Muscle of leg (tissue), 11 donors: Measurements from ENCODE around the gene KRTAP1-5. TPM values are rescaled to one million over a fixed set of nuclear protein-coding genes. Genes with fewer than 3 reads are reported as not detected.
"Not testable (repeated sequence)": the region's sequence is repeated elsewhere in the genome, so short reads cannot be mapped to it uniquely, and the experiment has no call there.

Experiments used
- DNase-seq: peaks from one replicate; pipeline ENCODE4 v3.0.0; 2013
- H3K27ac ChIP-seq: one replicate; pipeline ENCODE4 v1.5.1; 2013; ENCODE audit warnings: mild to moderate bottlenecking, low read length, control low read depth
- H3K27me3 ChIP-seq: one replicate; pipeline ENCODE4 v1.6.1; 2013; ENCODE audit warnings: low read length; ENCODE audit not compliant: control insufficient read depth, insufficient read depth
- H3K36me3 ChIP-seq: one replicate; pipeline ENCODE4 v1.6.1; 2013; ENCODE audit warnings: low read length; ENCODE audit not compliant: control insufficient read depth, insufficient read depth
- H3K4me1 ChIP-seq: one replicate; pipeline ENCODE4 v1.6.1; 2013; ENCODE audit warnings: low read length; ENCODE audit not compliant: control insufficient read depth, insufficient read depth
- H3K4me3 ChIP-seq: one replicate; pipeline ENCODE4 v1.5.1; 2013; ENCODE audit warnings: low read length, control low read depth
- H3K9me3 ChIP-seq: replicated peaks from 2 replicates; pipeline ENCODE4 v1.6.1; 2013; ENCODE audit warnings: low read depth, low read length; ENCODE audit not compliant: control insufficient read depth
- WGBS: methylation state at CpG from one replicate; pipeline ENCODE4 v1.1.5; 2013; ENCODE audit warnings: missing lambda C conversion rate; ENCODE audit not compliant: insufficient coverage; 5-methylcytosine and 5-hydroxymethylcytosine counted together
- polyA plus RNA-seq, 8 donors: library from polyadenylated mRNA; unstranded; fragments of 120-200 nt; gene quantifications; one replicate each; pipeline versions ENCODE4 v1.2.1 to v1.2.3, GENCODE V29; 2013; ENCODE audit warnings: inconsistent platforms in 1 of 8, low replicate concordance in 1 of 8; ENCODE audit not compliant: insufficient read length in 8 of 8, insufficient read depth in 1 of 8
- total RNA-seq: library from RNA; stranded (reverse); fragments of 120-200 nt; gene quantifications from one replicate; pipeline ENCODE4 v1.2.4, GENCODE V29; 2013

Gene KRTAP1-5
- total and polyA plus RNA-seq, 9 donors, result not detected

GRCh38 chr17:41009301-41009760, 17.7 kb downstream of the KRTAP1-5 start:
- no CpG with 5 or more reads among the region's 4 CpGs for WGBS
- Histone ChIP-seq H3K27me3 (no peaks in the 10 kb centered on the region), H3K4me3 (no peak overlapping the region), H3K9me3 (no peaks in the 10 kb centered on the region), H3K36me3 (no peaks in the 10 kb centered on the region), H3K27ac (no peak overlapping the region), H3K4me1 (peaks cover 6% of the 10 kb centered on the region)
- DNase-seq, result no peak

- Histone ChIP-seq H3K4me1 (peaks cover 6% of the 10 kb centered on the region), H3K4me3 (no peak within 1 kb of the TSS), H3K27me3 (no peaks in the 10 kb centered on the region), H3K27ac (no peak within 1 kb of the TSS), H3K9me3 (no peaks in the 10 kb centered on the region), H3K36me3 (no peaks in the 10 kb centered on the region)
- peak; percentile 13 for DNase-seq
- 86% methylated on average over 6 of the region's 8 CpGs for WGBS
These were observed 18.2 kb downstream of the KRTAP1-5 start, which contains the start of gene KRTAP3-1 for GRCh38 chr17:41008811-41009210. Gene KRTAP3-1, minus strand, starts transcription at chr17:41009128. Its CDS starts 54 bp downstream, at chr17:41009074.

- no peaks in the 10 kb centered on the region for H3K36me3 ChIP-seq
- no peak overlapping the region for H3K4me3 ChIP-seq
- 94% methylated on average over 2 of the region's 3 CpGs for WGBS
- no peaks in the 10 kb centered on the region for H3K9me3 ChIP-seq
- H3K27ac ChIP-seq, result no peak overlapping the region
- H3K27me3 ChIP-seq, result no peaks in the 10 kb centered on the region
- DNase-seq, result no peak
- peaks cover 2% of the 10 kb centered on the region for H3K4me1 ChIP-seq
These were observed 22.6 kb downstream of the KRTAP1-5 start for GRCh38 chr17:41004397-41004796.

- Histone ChIP-seq H3K4me1 (peaks cover 2% of the 10 kb centered on the region), H3K4me3 (no peak overlapping the region), H3K27ac (no peak overlapping the region), H3K9me3 (no peaks in the 10 kb centered on the region), H3K36me3 (no peaks in the 10 kb centered on the region), H3K27me3 (no peaks in the 10 kb centered on the region)
- WGBS, result no CpG with 5 or more reads among the region's 4 CpGs
- DNase-seq, result no peak
These were observed 23.1 kb downstream of the KRTAP1-5 start for GRCh38 chr17:41003926-41004325.

- Histone ChIP-seq H3K27me3 (no peaks in the 10 kb centered on the region), H3K36me3 (no peaks in the 10 kb centered on the region), H3K9me3 (no peaks in the 10 kb centered on the region), H3K4me3 (no peak overlapping the region), H3K27ac (no peak overlapping the region), H3K4me1 (no peaks in the 10 kb centered on the region)
- WGBS, result 27% methylated on average over 2 of the region's 5 CpGs
- DNase-seq, result no peak
These were observed 24.2 kb downstream of the KRTAP1-5 start for GRCh38 chr17:41002814-41003213.

- H3K9me3 ChIP-seq, result no peaks in the 10 kb centered on the region
- no peak overlapping the region for H3K4me3 ChIP-seq
- 100% methylated on average over 2 of the region's 4 CpGs for WGBS
- H3K27ac ChIP-seq, result no peak overlapping the region
- H3K36me3 ChIP-seq, result no peaks in the 10 kb centered on the region
- no peaks in the 10 kb centered on the region for H3K27me3 ChIP-seq
- H3K4me1 ChIP-seq, result no peaks in the 10 kb centered on the region
- no peak for DNase-seq
These were observed 25.2 kb downstream of the KRTAP1-5 start for GRCh38 chr17:41001795-41002194.

GRCh38 chr17:40999563-40999962, 27.4 kb downstream of the KRTAP1-5 start, which contains the start of gene KRTAP3-2:
Gene KRTAP3-2, minus strand, starts transcription at chr17:40999906. Its CDS starts 53 bp downstream, at chr17:40999853.
- H3K9me3 ChIP-seq, H3K4me1 ChIP-seq, H3K4me3 ChIP-seq, H3K36me3 ChIP-seq, H3K27ac ChIP-seq, H3K27me3 ChIP-seq: not testable (repeated sequence)
- WGBS, result 65% methylated on average over 5 of the region's 6 CpGs
- peak; percentile 26 for DNase-seq

- 65% methylated on average over 2 of the region's 2 CpGs for WGBS
- Histone ChIP-seq H3K9me3 (no peaks in the 10 kb centered on the region), H3K4me3 (no peak overlapping the region), H3K27ac (no peak overlapping the region), H3K36me3 (no peaks in the 10 kb centered on the region), H3K4me1 (no peaks in the 10 kb centered on the region), H3K27me3 (peaks cover 3% of the 10 kb centered on the region)
- no peak for DNase-seq
These were observed 29.6 kb downstream of the KRTAP1-5 start for GRCh38 chr17:40997361-40997760.

- no peaks in the 10 kb centered on the region for H3K4me1 ChIP-seq
- no peak for DNase-seq
- no peaks in the 10 kb centered on the region for H3K9me3 ChIP-seq
- no peaks in the 10 kb centered on the region for H3K36me3 ChIP-seq
- no peak overlapping the region for H3K27ac ChIP-seq
- H3K27me3 ChIP-seq, result peaks cover 3% of the 10 kb centered on the region
- 60% methylated on average over 1 of the region's 4 CpGs for WGBS
- H3K4me3 ChIP-seq, result no peak overlapping the region
These were observed 30.2 kb downstream of the KRTAP1-5 start for GRCh38 chr17:40996829-40997228.

- no peak for DNase-seq
- WGBS, result no CpG with 5 or more reads among the region's 1 CpG
- H3K36me3 ChIP-seq, result no peaks in the 10 kb centered on the region
- H3K4me1 ChIP-seq, result no peaks in the 10 kb centered on the region
- no peaks in the 10 kb centered on the region for H3K9me3 ChIP-seq
- no peak overlapping the region for H3K4me3 ChIP-seq
- no peak overlapping the region for H3K27ac ChIP-seq
- peaks cover 3% of the 10 kb centered on the region for H3K27me3 ChIP-seq
These were observed 31.9 kb downstream of the KRTAP1-5 start for GRCh38 chr17:40995116-40995515.

- H3K27me3 ChIP-seq, result peaks cover 3% of the 10 kb centered on the region
- no peaks in the 10 kb centered on the region for H3K9me3 ChIP-seq
- no peaks in the 10 kb centered on the region for H3K36me3 ChIP-seq
- H3K4me1 ChIP-seq, result no peaks in the 10 kb centered on the region
- no CpG with 5 or more reads among the region's 4 CpGs for WGBS
- no peak within 1 kb of the TSS for H3K4me3 ChIP-seq
- H3K27ac ChIP-seq, result no peak within 1 kb of the TSS
- peak; percentile 25 for DNase-seq
These were observed 33.2 kb downstream of the KRTAP1-5 start, which contains the start of gene KRTAP3-3 for GRCh38 chr17:40993839-40994238. Gene KRTAP3-3, minus strand, starts transcription at chr17:40994164. Its CDS starts 67 bp downstream, at chr17:40994097.
